Endothelial cell of umbilical vein (primary cell): ENCODE data around the gene EIF4G2.

ENCODE experiments used
- TF ChIP-seq, protein P1 (sequence below), 2 donors: IDR thresholded peaks; 1 replicate in 1 of 2; 2 replicates in 1 of 2; pipeline ENCODE4 v1.5.1; 2011; ENCODE audit warnings: low read length in 2 of 2, mild to moderate bottlenecking in 2 of 2, moderate library complexity in 2 of 2, control low read depth in 1 of 2, inconsistent platforms in 1 of 2, low read depth in 1 of 2; ENCODE audit not compliant: insufficient read depth in 1 of 2; ENCODE audit errors: extremely low read depth in 1 of 2
- TF ChIP-seq, protein P2 (sequence below): IDR thresholded peaks from 2 replicates; pipeline ENCODE4 v1.6.1; 2011; ENCODE audit not compliant: insufficient read depth, insufficient read length

DNA sequence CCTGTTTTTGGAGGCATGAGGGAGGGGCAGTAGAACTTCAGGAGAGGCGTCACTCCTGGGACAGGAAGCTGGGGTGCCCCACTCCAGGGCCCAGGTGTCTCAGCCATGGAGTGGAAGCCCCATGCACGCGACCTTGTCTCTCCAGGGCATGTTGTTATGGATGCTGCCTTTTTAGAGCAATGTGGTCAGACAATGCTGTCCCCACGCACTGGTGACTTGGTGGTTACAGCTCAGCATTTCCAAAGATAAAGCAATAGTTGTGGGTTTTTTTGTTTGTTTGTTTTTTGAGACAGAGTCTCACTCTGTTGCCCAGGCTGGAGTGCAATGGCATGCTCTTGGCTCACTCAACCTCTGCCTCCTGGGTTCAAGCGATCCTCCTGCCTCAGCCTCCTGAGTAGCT, 22.3 kb downstream of the EIF4G2 start:
- TF ChIP-seq, protein P1, sequence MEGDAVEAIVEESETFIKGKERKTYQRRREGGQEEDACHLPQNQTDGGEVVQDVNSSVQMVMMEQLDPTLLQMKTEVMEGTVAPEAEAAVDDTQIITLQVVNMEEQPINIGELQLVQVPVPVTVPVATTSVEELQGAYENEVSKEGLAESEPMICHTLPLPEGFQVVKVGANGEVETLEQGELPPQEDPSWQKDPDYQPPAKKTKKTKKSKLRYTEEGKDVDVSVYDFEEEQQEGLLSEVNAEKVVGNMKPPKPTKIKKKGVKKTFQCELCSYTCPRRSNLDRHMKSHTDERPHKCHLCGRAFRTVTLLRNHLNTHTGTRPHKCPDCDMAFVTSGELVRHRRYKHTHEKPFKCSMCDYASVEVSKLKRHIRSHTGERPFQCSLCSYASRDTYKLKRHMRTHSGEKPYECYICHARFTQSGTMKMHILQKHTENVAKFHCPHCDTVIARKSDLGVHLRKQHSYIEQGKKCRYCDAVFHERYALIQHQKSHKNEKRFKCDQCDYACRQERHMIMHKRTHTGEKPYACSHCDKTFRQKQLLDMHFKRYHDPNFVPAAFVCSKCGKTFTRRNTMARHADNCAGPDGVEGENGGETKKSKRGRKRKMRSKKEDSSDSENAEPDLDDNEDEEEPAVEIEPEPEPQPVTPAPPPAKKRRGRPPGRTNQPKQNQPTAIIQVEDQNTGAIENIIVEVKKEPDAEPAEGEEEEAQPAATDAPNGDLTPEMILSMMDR (IDR thresholded peaks at IDR 0.05; ENCODE audit: extremely low read depth in 1 of 2, insufficient read depth in 1 of 2, low read depth in 1 of 2, low read length in 2 of 2) = no peak
- TF ChIP-seq, protein P2, sequence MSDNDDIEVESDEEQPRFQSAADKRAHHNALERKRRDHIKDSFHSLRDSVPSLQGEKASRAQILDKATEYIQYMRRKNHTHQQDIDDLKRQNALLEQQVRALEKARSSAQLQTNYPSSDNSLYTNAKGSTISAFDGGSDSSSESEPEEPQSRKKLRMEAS = no peak
